ENCODE measurements around the gene SULT2B1.
"Not testable (repeated sequence)": the region's sequence is repeated elsewhere in the genome, so short reads cannot be mapped to it uniquely, and the experiment has no call there.

SULT2B1 gene

DNA sequence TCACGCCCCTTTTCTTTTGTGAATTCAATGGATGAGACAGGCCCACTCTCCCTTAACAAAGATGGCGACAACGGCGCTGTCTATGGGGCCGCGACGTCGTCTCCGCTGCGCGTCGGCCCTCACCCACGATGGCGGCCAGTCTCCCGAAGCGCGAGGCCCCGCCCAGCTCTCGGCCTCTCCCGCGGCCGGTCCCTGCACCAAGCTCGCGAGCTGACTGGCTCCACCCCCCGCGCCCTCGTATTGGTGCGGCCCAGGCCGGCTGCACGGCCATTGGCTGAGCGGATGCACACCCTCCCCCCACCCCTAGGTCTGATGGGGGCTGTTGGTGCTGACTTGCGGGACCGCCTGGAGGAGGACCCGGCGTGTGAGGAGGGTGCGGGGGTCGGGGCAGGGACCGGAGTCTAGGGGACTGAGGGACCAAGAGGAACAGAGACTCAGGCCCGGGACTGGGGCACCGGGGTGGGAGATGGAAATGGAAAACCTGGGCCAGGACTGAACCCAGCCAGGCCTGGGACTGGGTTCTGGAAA lies 72.2 kb downstream of the SULT2B1 start:
- peak; percentile 99 for DNase-seq

DNA sequence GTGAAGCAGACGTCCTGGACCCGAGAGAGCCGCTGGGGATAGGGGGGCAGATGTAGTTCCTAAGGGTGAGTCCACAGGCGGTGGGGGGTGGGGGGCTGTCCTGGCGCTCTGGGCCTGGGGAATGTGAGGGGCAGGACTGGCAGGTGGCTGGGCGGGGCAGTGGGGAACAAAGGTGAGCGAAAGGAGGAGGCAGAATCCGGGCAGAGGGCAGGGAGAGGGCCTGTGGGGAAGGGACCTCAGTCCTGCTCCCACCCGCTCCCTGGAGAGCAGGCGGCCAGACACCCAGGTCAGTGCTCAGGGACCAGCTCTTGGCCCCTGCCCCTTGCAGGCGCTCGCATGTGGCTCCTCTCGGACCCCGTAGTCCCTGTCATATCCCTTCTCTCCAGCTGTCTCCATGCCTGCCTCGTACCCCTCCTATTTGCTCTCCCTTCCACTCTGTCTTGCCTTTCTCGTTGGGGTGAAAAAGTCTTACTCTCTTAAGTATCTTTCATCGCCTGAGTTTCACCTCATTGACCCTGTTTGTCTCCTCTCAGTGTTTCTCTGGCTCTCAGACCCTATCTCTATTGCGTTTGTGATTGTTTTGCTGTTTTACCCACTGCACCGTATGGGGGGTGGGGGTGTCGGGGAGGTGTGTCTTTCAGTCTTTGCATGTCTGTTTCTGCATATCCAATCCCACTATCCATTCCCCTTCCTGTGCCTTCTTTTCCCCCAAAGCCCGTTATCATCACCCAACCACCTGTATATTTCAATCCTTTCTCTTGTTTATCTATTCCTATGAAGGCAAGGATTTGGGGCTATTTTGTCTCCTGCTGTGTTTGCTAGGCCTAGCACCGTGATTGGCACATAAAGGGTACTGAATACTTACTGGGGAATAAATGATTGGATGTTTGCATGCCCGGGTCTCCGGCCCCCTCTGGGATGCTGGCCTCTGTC lies 73.1 kb downstream of the SULT2B1 start:
- DNase-seq = no peak

DNA sequence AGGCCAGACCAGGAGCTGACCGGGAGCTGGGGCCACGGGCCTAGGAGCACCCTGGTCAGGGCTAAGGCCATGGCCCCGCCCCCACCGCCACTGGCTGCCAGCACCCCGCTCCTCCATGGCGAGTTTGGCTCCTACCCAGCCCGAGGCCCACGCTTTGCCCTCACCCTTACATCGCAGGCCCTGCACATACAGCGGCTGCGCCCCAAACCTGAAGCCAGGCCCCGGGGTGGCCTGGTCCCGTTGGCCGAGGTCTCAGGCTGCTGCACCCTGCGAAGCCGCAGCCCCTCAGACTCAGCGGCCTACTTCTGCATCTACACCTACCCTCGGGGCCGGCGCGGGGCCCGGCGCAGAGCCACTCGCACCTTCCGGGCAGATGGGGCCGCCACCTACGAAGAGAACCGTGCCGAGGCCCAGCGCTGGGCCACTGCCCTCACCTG lies 73.9 kb downstream of the SULT2B1 start:
- no peak for DNase-seq

DNA sequence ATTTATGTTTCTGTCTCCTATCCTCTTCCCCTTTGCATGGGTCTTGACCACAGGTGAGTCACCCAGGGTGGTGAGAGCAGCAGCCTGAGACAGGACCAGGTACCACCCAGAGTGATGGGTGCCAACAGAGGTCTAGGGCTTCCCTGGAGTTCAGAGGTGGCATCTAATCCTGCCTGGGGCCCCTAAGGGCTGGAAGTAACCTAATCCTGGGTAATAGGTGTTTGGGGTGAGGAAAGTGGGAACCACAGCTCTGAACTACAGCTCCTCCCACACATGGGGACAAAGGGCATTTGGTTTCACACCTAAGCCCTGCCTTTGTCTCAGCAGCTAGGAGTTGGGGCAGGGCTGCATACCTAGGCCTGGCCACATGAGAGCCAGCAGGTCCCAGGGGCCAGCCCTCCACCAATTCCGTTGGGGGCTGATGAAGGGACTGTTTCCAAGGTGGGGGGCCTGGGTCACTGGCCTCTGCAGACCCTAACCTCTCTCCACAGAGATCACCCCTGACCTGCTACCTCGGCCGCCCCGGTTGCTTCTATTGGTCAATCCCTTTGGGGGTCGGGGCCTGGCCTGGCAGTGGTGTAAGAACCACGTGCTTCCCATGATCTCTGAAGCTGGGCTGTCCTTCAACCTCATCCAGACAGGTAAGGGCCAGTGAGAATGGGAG lies 75.4 kb downstream of the SULT2B1 start:
- DNase-seq = peak; percentile 55

DNA sequence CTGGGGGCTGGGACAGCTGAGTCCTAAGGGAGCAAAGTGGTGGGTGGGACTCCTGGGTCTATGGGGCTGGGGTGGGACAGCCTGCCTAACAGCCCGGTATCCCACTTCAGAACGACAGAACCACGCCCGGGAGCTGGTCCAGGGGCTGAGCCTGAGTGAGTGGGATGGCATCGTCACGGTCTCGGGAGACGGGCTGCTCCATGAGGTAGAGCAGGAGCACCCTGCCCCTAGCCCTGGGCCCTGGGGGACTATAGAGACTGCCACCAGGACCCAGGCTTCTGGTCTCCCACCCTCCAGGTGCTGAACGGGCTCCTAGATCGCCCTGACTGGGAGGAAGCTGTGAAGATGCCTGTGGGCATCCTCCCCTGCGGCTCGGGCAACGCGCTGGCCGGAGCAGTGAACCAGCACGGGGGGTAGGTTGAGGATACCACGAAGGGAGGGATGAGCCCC lies 75.9 kb downstream of the SULT2B1 start:
- DNase-seq = no peak

DNA sequence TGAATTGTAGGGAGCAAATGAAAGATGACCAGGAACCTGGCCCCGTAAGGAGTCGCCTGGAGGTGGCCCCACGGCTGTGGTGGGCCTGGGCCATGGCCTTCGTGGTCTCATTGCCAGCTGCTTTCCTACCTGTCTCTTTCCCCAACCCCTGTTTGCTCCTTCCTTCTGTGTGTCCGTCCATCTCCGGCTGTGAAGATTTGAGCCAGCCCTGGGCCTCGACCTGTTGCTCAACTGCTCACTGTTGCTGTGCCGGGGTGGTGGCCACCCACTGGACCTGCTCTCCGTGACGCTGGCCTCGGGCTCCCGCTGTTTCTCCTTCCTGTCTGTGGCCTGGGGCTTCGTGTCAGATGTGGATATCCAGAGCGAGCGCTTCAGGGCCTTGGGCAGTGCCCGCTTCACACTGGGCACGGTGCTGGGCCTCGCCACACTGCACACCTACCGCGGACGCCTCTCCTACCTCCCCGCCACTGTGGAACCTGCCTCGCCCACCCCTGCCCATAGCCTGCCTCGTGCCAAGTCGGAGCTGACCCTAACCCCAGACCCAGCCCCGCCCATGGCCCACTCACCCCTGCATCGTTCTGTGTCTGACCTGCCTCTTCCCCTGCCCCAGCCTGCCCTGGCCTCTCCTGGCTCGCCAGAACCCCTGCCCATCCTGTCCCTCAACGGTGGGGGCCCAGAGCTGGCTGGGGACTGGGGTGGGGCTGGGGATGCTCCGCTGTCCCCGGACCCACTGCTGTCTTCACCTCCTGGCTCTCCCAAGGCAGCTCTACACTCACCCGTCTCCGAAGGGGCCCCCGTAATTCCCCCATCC lies 76.7 kb downstream of the SULT2B1 start:
- DNase-seq = no peak

DNA sequence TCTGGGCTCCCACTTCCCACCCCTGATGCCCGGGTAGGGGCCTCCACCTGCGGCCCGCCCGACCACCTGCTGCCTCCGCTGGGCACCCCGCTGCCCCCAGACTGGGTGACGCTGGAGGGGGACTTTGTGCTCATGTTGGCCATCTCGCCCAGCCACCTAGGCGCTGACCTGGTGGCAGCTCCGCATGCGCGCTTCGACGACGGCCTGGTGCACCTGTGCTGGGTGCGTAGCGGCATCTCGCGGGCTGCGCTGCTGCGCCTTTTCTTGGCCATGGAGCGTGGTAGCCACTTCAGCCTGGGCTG lies 77.3 kb downstream of the SULT2B1 start:
- DNase-seq = no peak

DNA sequence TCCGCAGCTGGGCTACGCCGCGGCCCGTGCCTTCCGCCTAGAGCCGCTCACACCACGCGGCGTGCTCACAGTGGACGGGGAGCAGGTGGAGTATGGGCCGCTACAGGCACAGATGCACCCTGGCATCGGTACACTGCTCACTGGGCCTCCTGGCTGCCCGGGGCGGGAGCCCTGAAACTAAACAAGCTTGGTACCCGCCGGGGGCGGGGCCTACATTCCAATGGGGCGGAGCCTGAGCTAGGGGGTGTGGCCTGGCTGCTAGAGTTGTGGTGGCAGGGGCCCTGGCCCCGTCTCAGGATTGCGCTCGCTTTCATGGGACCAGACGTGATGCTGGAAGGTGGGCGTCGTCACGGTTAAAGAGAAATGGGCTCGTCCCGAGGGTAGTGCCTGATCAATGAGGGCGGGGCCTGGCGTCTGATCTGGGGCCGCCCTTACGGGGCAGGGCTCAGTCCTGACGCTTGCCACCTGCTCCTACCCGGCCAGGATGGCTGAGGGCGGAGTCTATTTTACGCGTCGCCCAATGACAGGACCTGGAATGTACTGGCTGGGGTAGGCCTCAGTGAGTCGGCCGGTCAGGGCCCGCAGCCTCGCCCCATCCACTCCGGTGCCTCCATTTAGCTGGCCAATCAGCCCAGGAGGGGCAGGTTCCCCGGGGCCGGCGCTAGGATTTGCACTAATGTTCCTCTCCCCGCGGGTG lies 77.8 kb downstream of the SULT2B1 start:
- peak; percentile 65 for DNase-seq

DNA sequence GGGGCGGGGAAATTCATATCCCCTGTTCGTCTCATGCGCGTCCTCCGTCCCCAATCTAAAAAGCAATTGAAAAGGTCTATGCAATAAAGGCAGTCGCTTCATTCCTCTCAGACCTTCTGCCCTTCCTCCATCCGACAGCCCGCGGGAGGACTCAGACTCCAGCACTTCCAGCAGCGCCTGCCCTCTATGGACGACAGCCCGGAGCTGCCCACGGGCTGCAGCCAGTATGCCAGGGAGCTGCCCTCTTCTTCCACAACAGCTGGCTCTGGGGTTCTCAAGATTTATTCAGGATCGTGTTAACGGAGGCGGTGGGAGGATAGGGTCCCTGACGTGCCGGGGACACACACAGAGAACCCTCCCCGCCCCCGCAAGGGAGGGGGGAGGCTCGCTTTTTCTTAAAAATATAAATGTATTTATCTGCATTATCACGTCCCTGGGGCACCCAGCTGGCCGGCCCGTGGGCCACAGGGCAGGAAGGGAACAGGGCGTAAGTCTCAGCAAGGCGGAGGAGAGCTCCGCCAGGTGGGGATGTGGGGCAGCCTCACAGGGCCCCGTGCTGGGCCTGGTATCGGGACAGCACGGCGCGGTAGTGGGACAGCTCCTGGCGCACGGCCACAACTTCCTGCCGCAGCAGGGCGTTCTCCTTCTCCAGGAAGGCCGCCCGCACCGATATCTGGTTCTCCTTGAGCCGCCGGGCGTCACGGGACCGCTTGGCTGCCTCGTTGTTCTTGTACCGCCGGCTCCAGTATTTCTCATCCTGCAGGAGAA lies 78.5 kb downstream of the SULT2B1 start:
- DNase-seq = no peak

DNA sequence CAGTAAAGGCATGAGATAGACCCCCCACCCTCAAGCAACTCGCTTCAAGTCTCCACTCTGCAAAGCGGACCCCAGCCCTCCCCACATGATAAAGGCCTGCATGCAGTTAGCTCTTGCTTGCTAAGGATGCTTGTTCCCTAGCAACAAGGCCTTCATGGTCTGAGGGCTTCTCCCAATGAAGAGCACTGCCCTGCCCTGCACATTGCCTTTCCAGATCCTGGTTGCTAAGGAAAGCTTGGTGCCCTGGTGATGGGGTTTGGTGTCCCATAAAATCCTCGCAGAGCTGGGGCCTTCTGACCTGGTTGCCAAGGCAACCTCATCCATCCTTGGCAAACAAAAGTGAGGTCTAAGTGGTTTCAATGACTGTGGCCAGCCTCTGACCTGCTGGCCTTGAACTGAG lies 79.3 kb downstream of the SULT2B1 start:
- no peak for DNase-seq

DNA sequence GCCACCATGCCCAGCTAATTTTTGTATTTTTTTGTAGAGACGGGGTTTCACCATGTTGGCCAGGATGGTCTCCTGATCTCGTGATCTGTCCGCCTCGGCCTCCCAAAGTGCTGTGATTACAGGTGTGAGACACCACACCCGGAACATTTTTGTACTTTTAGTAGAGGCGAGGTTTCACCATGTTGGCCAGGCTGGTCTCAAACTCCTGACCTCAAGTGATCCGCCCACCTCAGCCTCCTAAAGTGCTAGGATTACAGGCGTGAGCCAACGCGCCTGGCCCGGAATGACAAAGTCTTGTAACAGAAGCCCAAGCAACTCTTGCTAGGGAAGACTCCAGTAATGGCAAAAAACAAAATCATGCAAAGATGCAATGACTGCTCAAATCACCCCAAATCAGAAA lies 80.3 kb downstream of the SULT2B1 start:
- not testable (repeated sequence) for DNase-seq

DNA sequence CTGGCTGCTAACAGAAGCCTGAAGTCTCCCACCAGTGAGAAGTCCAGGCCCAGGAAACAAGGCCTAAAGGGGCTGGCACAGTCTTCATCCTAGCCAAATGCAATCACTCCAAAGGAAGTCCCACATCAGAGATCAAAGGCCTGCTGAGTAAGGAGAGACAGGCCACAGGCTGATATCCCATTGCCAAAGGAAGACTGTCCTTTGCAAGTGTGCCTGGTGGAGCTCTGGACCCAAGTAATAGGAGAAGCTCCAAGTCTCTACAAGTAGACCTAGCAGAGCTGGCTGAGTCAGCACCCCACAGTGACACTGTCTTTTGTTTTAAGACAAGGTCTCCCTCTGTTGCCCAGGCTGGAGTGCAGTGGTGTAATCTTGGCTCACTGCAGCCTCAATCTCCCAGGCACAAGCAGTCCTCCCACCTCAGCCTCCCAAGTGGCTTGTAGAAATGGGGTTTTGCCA lies 80.7 kb downstream of the SULT2B1 start:
- no peak for DNase-seq

DNA sequence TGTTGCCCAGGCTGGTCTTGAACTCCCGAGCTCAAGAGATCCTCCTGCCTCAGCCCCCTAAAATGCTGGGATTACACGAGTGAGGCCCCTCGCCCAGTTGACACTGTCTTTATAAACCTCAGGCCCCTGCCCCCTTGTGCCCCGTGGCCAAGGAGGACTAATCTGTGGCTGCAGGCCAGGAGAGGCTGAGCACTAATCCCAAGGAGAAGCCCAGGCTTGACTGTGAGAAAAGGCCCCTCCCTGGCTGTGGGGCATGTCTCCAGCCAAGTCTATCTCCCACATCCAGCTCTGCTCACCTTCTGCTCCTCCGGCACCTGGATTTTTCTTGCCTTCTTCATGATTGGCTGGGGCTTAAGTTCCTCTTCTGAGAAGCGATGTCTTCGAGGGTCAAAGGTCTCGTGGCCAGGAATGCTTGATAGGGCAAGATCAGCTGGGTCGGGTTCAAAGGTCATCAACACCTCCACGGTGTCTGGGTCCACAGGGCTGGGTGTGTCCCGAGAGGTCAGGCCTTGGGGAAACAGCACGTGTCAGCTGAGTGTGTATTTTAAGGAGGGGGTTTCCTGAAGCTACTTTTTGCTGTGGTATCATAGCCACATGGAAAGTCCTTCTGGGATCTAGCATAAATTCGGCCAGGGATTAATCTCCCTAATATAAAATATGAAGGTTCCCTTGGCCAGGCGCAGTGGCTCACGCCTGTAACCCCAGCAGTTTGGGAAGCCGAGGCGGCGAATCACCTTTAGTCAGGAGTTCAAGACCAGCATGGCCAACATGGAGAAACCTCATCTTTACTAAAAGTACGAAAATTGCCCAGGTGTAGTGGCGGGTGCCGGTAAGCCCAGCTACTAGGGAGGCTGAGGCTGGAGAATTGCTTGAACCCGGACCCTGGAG lies 81.4 kb downstream of the SULT2B1 start:
- DNase-seq = no peak

DNA sequence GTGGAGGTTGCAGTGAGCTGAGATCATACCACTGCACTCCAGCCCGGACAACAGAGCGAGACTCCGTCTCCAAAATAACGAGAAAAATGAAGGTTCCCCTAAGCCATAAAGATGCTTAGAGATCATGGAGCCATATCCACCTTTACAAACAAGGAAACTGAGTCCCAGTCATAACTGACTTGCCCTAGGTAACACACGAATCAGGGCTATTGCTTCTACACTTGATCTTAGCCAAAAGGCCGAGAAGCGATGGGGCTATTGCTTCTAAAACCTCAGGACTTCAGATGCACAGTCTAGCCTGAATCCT lies 82.0 kb downstream of the SULT2B1 start:
- no peak for DNase-seq

DNA sequence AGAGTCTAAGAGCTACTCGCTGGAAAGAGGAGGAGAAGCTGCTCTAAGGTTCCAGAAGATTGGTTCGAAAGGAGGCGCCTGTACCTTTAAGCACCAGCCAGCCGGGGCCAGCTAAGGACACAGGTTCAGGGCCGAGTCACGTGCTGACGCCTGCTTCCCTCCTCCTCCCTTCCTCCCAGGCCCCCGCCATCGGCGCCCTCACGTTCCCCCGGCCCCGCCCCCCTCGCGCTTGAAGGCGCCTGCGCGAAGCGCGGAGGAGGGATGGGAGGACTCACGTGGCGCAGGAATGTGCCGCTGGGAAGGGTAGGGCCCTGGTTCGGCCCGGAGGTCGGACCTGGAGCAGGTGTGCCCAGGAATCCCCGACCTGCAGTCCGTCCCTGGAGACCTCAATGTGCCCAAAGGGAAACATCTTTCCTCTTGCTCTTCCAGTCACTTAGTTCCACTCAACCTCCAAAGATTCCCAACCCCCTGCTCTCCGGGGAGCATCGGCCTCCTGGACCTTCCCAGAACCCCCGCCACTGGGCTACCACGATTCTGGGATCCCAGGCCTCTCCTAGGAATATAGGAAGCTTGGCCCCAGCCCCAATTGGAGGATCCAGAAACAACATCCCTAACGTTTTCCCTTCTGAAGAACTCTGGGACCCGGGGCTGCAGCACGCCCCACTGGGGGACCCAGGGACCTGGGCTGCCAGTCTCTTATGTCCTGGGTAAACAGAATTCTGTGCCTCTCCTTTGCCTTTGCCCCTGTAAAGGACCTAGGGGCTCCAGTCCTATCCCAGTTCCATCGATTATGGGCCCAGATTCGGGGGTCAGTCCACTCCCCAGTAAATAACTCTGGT lies 82.7 kb downstream of the SULT2B1 start:
- DNase-seq = peak; percentile 96

DNA sequence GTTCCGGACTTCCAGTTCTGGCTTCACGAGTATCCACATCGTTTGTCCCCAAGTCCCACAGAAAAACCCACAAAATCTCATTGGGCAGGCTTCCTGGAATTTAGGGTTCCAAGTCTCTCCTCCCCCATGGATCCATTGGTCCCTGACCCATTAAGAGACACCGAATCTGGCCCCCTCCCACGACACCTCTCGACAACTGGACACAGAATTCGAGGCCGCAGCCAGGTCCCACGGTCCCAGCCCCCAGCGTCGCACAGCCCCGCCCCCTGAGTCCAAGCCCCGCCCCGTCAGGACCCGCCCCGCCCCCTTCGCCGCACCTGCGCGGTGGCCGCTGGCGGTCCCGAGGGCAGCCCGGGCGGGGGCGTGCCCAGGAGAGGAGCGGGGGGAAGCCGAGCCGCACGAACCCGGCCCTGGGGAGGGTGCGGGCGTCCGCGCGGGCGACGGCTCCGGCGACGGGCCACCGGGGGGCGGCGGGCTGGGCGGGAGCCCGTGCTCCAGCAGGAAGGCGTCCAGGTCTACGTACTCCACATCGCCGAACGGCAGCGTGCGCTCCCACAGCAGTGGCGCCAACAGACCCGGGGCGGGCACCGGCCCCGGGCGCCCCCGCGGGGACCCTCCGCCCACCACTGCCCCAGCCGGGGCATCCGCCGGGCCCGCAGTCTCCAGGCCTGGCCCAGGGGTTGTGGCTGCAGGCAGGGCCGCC lies 83.4 kb downstream of the SULT2B1 start:
- peak; percentile 79 for DNase-seq

DNA sequence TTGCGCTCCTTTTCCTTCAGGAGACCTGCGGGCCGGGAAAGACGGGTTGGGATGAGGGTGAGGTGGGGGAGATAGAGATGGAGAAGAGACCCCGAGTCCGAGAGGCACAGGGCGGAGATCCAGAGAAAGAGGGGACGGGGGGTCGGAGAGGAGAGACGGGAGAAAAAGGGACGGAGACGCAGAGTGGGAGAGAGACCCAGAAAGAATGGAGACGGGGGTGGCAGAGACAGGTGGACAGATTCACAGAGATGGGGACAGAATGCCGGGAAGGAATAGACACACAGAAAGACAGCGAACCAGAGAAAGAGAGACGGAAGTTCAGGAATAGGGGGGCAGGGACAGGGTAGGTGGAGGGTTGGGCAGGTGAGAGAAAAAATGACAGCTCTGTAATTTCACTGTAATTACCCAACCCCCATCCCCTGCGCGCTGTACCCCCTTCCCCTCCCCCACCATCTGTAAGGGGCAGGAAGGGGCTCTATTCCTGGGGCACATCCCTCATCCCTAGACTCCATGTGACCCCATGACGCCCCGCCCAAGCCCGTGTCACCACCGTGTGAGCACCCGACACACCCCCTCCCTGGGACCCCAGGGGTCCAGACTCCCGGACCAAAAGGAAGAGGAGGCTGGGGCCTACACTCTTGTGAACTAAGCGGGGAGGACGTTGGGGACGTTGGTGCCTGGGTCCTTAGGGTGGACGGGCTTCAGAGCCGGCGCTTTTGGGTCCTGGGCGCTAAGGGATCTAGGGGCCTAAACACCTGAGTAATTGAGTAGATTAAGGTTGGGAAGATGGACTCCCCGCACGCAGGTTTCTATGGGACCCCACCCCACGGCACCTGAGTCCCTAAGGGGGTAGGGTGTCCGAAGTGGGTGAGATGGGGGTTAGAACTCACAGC lies 84.2 kb downstream of the SULT2B1 start:
- no peak for DNase-seq

DNA sequence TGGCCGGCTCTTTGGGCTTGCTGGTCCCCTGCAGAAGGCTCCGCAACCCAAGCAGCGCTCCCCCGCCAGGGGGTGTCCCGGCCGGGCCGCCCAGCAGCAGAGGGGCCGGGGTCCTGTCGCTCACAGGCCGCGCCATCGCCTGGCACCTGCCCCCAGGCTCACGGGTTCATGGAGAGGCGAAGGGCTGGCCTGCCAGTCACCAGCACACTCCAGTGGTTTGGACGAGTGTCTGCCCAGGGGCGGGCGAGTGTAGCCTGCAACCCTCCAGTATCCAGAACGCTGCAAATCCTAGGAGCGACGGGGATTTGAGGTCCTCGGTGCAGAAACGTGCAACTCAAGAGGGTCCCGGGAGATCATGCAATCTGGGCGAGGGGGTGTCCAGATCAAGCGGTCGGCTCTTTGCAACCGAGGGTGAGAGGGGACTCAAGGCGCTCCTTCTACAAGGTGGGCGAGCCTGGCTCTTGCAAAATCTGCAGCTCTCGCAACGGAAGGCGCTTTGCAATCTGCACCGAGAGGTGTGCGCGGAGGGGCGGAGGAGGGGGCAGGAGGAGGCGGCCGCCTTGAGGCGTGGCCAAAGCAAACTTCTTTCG lies 85.0 kb downstream of the SULT2B1 start, which contains the start of gene DBP:
TSS of gene DBP (minus strand) at position 521 of the 590 bp plus-strand sequence. CDS start at position 136, 385 bp downstream.
- peak; percentile 57 for DNase-seq
